K562 (cell line): ENCODE results near the gene SERPINE1. TPM values are rescaled to one million over a fixed set of nuclear protein-coding genes. Genes with fewer than 3 reads are reported as not detected.

Experiments used
- ARHGAP35 ChIP-seq: fragments of 450-650 bp; IDR thresholded peaks from 2 replicates; pipeline ENCODE4 v1.6.1; 2018; ENCODE audit not compliant: partially characterized antibody
- BCL6 ChIP-seq: fragments of 250-450 bp; sonication (Bioruptor Pico); IDR thresholded peaks from 2 replicates; pipeline ENCODE4 v1.4.0; 2020
- NCOA6 ChIP-seq: fragments of 450-650 bp; IDR thresholded peaks from 2 replicates; pipeline ENCODE4 v1.6.1; 2017; ENCODE audit warnings: mild to moderate bottlenecking
- NFRKB ChIP-seq: fragments of 450-650 bp; IDR thresholded peaks from 2 replicates; pipeline ENCODE4 v1.6.1; 2016; ENCODE audit warnings: low read depth
- POLR2A ChIP-seq: fragments of 450-650 bp; conservative IDR thresholded peaks from 2 replicates; pipeline ENCODE4 v1.6.1; 2016
- PTTG1 ChIP-seq: fragments of 450-650 bp; IDR thresholded peaks from 2 replicates; pipeline ENCODE4 v1.6.1; 2016; ENCODE audit warnings: low read depth, mild to moderate bottlenecking, missing genetic modification characterization, missing compliant biosample characterization
- RHOXF2B ChIP-seq: fragments of 250-450 bp; sonication (Bioruptor Pico); conservative IDR thresholded peaks from 2 replicates; pipeline ENCODE4 v1.5.1; 2021
- SETDB1 ChIP-seq: IDR thresholded peaks from one replicate; pipeline ENCODE4 v1.6.1; 2012; ENCODE audit warnings: low read length, control low read depth, inconsistent platforms
- TRIM28 ChIP-seq: fragments of 450-650 bp; IDR thresholded peaks from 2 replicates; pipeline ENCODE4 v1.6.1; 2017
- TSC22D4 ChIP-seq: fragments of 450-650 bp; IDR thresholded peaks from 2 replicates; pipeline ENCODE4 v1.6.1; 2016; ENCODE audit warnings: missing genetic modification characterization, missing biosample characterization, control low read depth
- ZSCAN29 ChIP-seq: fragments of 450-650 bp; IDR thresholded peaks from 2 replicates; pipeline ENCODE4 v1.6.1; 2017
- polyA plus RNA-seq, 8 experiments: library from polyadenylated mRNA; depleted of rRNA in 4 of 8; stranded (reverse) in 5 of 8; unstranded in 3 of 8; fragments of >200 nt; fragmentation: Nextera tagmentation in 2 of 8; fragmentation: Illumina TruSeq in 1 of 8; extraction: Ambion mirVana in 2 of 8; extraction: Trizol in 1 of 8; gene quantifications; 2 replicates each; pipeline versions ENCODE4 v1.2.1 to v1.2.3, GENCODE V29; 2011 to 2014; ENCODE audit warnings: inconsistent platforms in 1 of 8, missing spikeins in 1 of 8
- total RNA-seq, 7 experiments: library from RNA; depleted of rRNA in 6 of 7; stranded (reverse); fragments of >200 nt in 6 of 7; fragmentation: Illumina TruSeq in 2 of 7; extraction: Trizol in 2 of 7; gene quantifications; 2 replicates each; pipeline versions ENCODE4 v1.2.1 to v1.2.3, GENCODE V29; 2011 to 2021; ENCODE audit warnings: low replicate concordance in 1 of 7
- TF ChIP-seq, protein P1 (sequence below), 2 experiments: fragments of 450-650 bp in 1 of 2; IDR thresholded peaks; 2 replicates each; pipeline ENCODE4 v1.6.1; 2011 to 2017; ENCODE audit warnings: low read depth in 2 of 2, antibody characterized with exemption in 1 of 2, borderline replicate concordance in 1 of 2, low read length in 1 of 2, mild to moderate bottlenecking in 1 of 2, mixed read lengths in 1 of 2; ENCODE audit not compliant: control insufficient read depth in 1 of 2
- TF ChIP-seq, protein P2 (sequence below): fragments of 200-800 bp; sonication (Bioruptor generic); IDR thresholded peaks from 2 replicates; pipeline ENCODE4 v1.6.1; 2017; ENCODE audit warnings: missing genetic modification characterization, missing compliant biosample characterization
- TF ChIP-seq, protein P3 (sequence below): fragments of 450-650 bp; formaldehyde crosslinking; IDR thresholded peaks from 2 replicates; pipeline ENCODE4 v1.4.0; 2020; ENCODE audit warnings: mild to moderate bottlenecking, mixed read lengths
- TF ChIP-seq, protein P4 (sequence below): fragments of 250-450 bp; sonication (Bioruptor Pico); IDR thresholded peaks from 2 replicates; pipeline ENCODE4 v1.8.0; 2022; ENCODE audit warnings: inconsistent platforms
- TF ChIP-seq, protein P5 (sequence below), 3 experiments: IDR thresholded peaks in 2 of 3; conservative IDR thresholded peaks in 1 of 3; 2 replicates each; pipeline ENCODE4 v1.5.1; 2011 to 2012; ENCODE audit warnings: low read length in 3 of 3, mild to moderate bottlenecking in 3 of 3, control low read depth in 2 of 3, improper control_type of control experiment in 1 of 3, inconsistent platforms in 1 of 3, low read depth in 1 of 3, mixed read lengths in 1 of 3, moderate library complexity in 1 of 3; ENCODE audit not compliant: insufficient read depth in 2 of 3
- TF ChIP-seq, protein P6 (sequence below): fragments of 450-650 bp; formaldehyde crosslinking; IDR thresholded peaks from 2 replicates; pipeline ENCODE4 v1.4.0; 2020; ENCODE audit warnings: mild to moderate bottlenecking, moderate library complexity

The SERPINE1 gene
- total and polyA plus RNA-seq, 9 of the 15 experiments (the other 6 are each of a cell fraction or from before 2014, with no cell fraction given) = 0.22 to 4.8 (median 0.91) TPM

DNA sequence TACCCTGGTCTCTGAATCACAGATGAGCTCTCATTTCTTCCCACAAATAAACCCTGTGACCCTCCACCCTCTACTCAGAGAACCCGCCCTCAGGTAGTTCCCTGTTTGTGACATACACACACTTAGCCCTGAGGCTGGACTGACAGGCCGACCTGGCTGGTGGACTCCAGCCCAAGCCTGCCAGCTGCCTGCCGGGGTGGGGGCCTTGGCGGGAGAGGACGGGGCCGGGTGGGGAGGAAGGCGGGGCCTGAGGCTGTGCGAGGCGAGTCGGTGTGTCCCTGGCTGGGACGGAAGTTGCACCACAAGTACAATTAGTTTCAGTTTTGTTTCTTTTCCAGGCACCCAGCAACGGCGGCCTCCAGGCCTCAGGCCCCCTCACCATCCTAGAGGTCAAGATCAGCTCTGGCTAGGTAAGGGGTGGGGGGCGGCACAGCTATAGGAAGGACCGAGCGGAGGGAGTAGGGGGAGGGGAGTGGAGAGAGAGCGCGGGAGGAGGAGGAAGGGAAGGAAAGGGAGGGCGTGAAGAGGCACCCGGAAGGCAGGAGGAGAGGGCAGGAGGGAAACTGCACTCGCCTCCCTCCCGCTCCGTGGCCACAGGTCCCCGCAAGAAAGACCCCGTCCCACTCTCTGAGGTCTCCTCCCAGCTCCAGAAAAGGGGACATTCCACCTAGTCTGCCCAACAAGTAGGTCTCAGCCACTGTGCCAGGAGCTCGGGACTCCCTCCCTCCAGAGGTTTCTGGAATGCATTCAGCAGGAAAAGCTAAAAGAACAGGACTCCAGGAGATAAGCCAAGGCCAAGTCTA lies 41.5 kb upstream of the SERPINE1 start, which contains the start of gene TRIM56 (continued):
- TF ChIP-seq, protein P1, sequence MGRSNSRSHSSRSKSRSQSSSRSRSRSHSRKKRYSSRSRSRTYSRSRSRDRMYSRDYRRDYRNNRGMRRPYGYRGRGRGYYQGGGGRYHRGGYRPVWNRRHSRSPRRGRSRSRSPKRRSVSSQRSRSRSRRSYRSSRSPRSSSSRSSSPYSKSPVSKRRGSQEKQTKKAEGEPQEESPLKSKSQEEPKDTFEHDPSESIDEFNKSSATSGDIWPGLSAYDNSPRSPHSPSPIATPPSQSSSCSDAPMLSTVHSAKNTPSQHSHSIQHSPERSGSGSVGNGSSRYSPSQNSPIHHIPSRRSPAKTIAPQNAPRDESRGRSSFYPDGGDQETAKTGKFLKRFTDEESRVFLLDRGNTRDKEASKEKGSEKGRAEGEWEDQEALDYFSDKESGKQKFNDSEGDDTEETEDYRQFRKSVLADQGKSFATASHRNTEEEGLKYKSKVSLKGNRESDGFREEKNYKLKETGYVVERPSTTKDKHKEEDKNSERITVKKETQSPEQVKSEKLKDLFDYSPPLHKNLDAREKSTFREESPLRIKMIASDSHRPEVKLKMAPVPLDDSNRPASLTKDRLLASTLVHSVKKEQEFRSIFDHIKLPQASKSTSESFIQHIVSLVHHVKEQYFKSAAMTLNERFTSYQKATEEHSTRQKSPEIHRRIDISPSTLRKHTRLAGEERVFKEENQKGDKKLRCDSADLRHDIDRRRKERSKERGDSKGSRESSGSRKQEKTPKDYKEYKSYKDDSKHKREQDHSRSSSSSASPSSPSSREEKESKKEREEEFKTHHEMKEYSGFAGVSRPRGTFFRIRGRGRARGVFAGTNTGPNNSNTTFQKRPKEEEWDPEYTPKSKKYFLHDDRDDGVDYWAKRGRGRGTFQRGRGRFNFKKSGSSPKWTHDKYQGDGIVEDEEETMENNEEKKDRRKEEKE (IDR thresholded peaks at IDR 0.05; ENCODE audit: borderline replicate concordance in 1 of 2, control insufficient read depth in 1 of 2, low read depth in 2 of 2, low read length in 1 of 2) = no peak
- TF ChIP-seq, protein P2, sequence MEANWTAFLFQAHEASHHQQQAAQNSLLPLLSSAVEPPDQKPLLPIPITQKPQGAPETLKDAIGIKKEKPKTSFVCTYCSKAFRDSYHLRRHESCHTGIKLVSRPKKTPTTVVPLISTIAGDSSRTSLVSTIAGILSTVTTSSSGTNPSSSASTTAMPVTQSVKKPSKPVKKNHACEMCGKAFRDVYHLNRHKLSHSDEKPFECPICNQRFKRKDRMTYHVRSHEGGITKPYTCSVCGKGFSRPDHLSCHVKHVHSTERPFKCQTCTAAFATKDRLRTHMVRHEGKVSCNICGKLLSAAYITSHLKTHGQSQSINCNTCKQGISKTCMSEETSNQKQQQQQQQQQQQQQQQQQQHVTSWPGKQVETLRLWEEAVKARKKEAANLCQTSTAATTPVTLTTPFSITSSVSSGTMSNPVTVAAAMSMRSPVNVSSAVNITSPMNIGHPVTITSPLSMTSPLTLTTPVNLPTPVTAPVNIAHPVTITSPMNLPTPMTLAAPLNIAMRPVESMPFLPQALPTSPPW (CRISPR knock-in tag) = peak; percentile 91
- TF ChIP-seq SETDB1 = no peak
- no peak for TF ChIP-seq TSC22D4 (tag)
- peak; percentile 56; the same call in 1 of the 2 replicates for TF ChIP-seq NFRKB
- TF ChIP-seq ARHGAP35 = no peak
- TF ChIP-seq, protein P3, sequence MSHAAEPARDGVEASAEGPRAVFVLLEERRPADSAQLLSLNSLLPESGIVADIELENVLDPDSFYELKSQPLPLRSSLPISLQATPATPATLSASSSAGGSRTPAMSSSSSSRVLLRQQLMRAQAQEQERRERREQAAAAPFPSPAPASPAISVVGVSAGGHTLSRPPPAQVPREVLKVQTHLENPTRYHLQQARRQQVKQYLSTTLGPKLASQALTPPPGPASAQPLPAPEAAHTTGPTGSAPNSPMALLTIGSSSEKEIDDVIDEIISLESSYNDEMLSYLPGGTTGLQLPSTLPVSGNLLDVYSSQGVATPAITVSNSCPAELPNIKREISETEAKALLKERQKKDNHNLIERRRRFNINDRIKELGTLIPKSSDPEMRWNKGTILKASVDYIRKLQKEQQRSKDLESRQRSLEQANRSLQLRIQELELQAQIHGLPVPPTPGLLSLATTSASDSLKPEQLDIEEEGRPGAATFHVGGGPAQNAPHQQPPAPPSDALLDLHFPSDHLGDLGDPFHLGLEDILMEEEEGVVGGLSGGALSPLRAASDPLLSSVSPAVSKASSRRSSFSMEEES (CRISPR knock-in tag) = no peak
- TF ChIP-seq, protein P4, sequence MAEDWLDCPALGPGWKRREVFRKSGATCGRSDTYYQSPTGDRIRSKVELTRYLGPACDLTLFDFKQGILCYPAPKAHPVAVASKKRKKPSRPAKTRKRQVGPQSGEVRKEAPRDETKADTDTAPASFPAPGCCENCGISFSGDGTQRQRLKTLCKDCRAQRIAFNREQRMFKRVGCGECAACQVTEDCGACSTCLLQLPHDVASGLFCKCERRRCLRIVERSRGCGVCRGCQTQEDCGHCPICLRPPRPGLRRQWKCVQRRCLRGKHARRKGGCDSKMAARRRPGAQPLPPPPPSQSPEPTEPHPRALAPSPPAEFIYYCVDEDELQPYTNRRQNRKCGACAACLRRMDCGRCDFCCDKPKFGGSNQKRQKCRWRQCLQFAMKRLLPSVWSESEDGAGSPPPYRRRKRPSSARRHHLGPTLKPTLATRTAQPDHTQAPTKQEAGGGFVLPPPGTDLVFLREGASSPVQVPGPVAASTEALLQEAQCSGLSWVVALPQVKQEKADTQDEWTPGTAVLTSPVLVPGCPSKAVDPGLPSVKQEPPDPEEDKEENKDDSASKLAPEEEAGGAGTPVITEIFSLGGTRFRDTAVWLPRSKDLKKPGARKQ = no peak
- TF ChIP-seq, protein P5, sequence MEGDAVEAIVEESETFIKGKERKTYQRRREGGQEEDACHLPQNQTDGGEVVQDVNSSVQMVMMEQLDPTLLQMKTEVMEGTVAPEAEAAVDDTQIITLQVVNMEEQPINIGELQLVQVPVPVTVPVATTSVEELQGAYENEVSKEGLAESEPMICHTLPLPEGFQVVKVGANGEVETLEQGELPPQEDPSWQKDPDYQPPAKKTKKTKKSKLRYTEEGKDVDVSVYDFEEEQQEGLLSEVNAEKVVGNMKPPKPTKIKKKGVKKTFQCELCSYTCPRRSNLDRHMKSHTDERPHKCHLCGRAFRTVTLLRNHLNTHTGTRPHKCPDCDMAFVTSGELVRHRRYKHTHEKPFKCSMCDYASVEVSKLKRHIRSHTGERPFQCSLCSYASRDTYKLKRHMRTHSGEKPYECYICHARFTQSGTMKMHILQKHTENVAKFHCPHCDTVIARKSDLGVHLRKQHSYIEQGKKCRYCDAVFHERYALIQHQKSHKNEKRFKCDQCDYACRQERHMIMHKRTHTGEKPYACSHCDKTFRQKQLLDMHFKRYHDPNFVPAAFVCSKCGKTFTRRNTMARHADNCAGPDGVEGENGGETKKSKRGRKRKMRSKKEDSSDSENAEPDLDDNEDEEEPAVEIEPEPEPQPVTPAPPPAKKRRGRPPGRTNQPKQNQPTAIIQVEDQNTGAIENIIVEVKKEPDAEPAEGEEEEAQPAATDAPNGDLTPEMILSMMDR (IDR thresholded peaks at IDR 0.05 in 2 of 3, conservative IDR thresholded peaks at IDR 0.05 in 1 of 3; ENCODE audit: insufficient read depth in 2 of 3, low read depth in 1 of 3, low read length in 3 of 3) = no peak
- TF ChIP-seq, protein P6, sequence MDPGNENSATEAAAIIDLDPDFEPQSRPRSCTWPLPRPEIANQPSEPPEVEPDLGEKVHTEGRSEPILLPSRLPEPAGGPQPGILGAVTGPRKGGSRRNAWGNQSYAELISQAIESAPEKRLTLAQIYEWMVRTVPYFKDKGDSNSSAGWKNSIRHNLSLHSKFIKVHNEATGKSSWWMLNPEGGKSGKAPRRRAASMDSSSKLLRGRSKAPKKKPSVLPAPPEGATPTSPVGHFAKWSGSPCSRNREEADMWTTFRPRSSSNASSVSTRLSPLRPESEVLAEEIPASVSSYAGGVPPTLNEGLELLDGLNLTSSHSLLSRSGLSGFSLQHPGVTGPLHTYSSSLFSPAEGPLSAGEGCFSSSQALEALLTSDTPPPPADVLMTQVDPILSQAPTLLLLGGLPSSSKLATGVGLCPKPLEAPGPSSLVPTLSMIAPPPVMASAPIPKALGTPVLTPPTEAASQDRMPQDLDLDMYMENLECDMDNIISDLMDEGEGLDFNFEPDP (CRISPR knock-in tag) = no peak; the same call in 1 of the 2 replicates
- no peak for TF ChIP-seq BCL6
- TF ChIP-seq POLR2A = peak; percentile 90
- TF ChIP-seq RHOXF2B (CRISPR knock-in tag) = no peak
- TF ChIP-seq PTTG1 (tag) = no peak
- TF ChIP-seq NCOA6 = no peak
- TF ChIP-seq ZSCAN29 = no peak
- TF ChIP-seq TRIM28 = no peak
